GM19455 (cell line): ENCODE data around the gene TLCD3B.
"Not testable (repeated sequence)": the region's sequence is repeated elsewhere in the genome, so short reads cannot be mapped to it uniquely, and the experiment has no call there.

Experiments used
- ATAC-seq: cut with Tn5 transposase; IDR thresholded peaks from one replicate; pipeline ENCODE4 v1.9.1; 2021; ENCODE audit not compliant: unreplicated experiment

Gene TLCD3B

GRCh38 chr16:30027588-30028437, 3.3 kb downstream of the TLCD3B start:
- ATAC-seq: no peak

GRCh38 chr16:30026449-30026848, 4.6 kb downstream of the TLCD3B start:
- no peak for ATAC-seq

GRCh38 chr16:30025574-30025973, 5.5 kb downstream of the TLCD3B start:
- no peak for ATAC-seq

GRCh38 chr16:30025156-30025555, 5.9 kb downstream of the TLCD3B start:
- no peak for ATAC-seq

GRCh38 chr16:30024451-30024850, 6.6 kb downstream of the TLCD3B start:
- no peak for ATAC-seq

GRCh38 chr16:30023586-30023985, 7.5 kb downstream of the TLCD3B start:
- ATAC-seq: no peak

- no peak for ATAC-seq
Observed at GRCh38 chr16:30022887-30023286, 8.2 kb downstream of the TLCD3B start, which contains the start of gene C16orf92. Gene C16orf92, plus strand, starts transcription at chr16:30023198. Its CDS starts 143 bp downstream, at chr16:30023341.

GRCh38 chr16:30018731-30019158, 12.3 kb downstream of the TLCD3B start:
- ATAC-seq: no peak

GRCh38 chr16:30017937-30018336, 13.1 kb downstream of the TLCD3B start:
- ATAC-seq: not testable (repeated sequence)

GRCh38 chr16:30017277-30017656, 13.8 kb downstream of the TLCD3B start:
- ATAC-seq: no peak

- no peak for ATAC-seq
Observed at GRCh38 chr16:30016555-30017276, 14.4 kb downstream of the TLCD3B start.

- ATAC-seq: not testable (repeated sequence)
Observed at GRCh38 chr16:30015450-30015849, 15.6 kb downstream of the TLCD3B start.

- not testable (repeated sequence) for ATAC-seq
Observed at GRCh38 chr16:30012598-30012997, 18.5 kb downstream of the TLCD3B start.

GRCh38 chr16:30011714-30012504, 19.2 kb downstream of the TLCD3B start:
- no peak for ATAC-seq

- no peak for ATAC-seq
Observed at GRCh38 chr16:30010844-30011713, 20.0 kb downstream of the TLCD3B start, which contains the start of gene DOC2A. Gene DOC2A, minus strand, starts transcription at chr16:30011027. Its CDS starts 805 bp downstream, at chr16:30010222.

- ATAC-seq: no peak
Observed at GRCh38 chr16:30009990-30010843, 20.9 kb downstream of the TLCD3B start.

- ATAC-seq: no peak
Observed at GRCh38 chr16:30009085-30009862, 21.8 kb downstream of the TLCD3B start.

- ATAC-seq: no peak
Observed at GRCh38 chr16:30007378-30007895, 23.6 kb downstream of the TLCD3B start.
